Stimulated activated CD8-positive, alpha-beta memory T cell treated with anti-CD3 and anti-CD28 coated beads, Interleukin-4, amount 100 ng/mL, for 24 hours (primary cell): ENCODE results near the gene NUP188.
A peak's percentile ranks its signal among the peaks of the same experiment; 100 is the strongest.

ENCODE experiments used
- DNase-seq: peaks from one replicate; pipeline ENCODE4 v3.0.0-alpha.2; 2020; ENCODE audit warnings: low read depth

NUP188 gene

GRCh38 chr9:128947527-128948301 is at the start of gene NUP188, which contains the start of gene DOLK:
NUP188 (plus strand) TSS chr9:128947699; CDS start chr9:128947720, 21 bp downstream.
DOLK (minus strand) TSS chr9:128947603; CDS start chr9:128947303, 300 bp downstream.
- DNase-seq: peak; percentile 98

- DNase-seq: no peak
Measured at GRCh38 chr9:128898382-128898781, 49.1 kb upstream of the NUP188 start.

- no peak for DNase-seq
Measured at GRCh38 chr9:128898845-128899565, 48.5 kb upstream of the NUP188 start.

DNA sequence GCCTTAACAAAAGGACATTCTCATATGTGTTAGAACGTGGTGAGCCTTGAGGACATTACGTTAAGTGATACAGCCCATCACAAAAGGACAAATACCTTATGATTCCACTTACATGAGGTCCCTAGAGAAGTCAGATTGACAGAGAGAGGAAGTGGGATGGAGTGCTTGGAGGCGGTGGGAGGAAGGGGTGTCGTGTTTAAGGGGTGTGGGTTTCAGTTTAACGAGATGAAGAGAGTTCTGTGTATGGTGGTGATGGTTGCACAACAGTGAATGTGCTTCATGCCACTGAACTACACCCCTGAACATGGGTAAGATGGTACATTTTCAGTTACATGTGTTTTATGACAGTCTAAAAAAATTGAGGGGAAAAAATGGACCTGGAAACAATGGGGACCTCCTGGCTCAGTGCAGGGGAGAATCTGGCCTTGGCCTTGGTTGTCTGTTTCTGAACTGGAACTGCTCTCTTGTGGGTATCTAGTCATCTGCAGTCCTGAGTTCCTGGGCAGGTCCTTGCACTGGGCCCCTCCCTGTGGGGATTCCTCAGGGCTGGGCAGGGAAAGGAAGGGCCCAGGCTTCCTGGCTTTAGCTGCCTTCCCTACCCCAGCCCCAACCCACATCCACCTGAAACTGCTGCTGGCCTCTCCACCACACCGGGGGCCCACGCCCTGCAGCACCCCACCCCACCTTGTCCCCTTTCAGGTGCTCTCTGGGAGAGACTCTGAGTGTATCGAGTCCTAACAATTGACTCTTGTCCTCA is 47.8 kb upstream of the NUP188 start:
- no peak for DNase-seq

DNA sequence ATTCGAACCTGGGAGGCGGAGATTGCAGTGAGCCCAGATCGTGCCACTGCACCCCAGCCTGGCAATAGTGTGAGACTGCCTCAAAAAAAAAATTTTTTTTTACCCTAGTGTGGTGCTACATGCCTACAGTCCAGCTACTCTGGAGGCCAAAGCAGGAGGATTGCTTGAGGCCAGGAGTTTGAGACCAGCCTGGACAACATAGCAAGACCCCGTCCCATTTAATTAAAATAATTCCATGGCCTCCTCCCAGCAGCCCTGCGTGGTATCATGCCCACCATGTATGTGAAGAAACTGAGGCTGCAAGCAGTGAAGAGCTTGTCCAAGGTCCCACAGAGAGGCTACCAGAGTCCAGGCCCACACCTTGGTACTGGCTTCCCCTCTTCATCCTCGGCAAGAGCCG is 46.1 kb upstream of the NUP188 start:
- DNase-seq: no peak

- DNase-seq: no peak
Measured at GRCh38 chr9:128901822-128902221, 45.7 kb upstream of the NUP188 start.

DNA sequence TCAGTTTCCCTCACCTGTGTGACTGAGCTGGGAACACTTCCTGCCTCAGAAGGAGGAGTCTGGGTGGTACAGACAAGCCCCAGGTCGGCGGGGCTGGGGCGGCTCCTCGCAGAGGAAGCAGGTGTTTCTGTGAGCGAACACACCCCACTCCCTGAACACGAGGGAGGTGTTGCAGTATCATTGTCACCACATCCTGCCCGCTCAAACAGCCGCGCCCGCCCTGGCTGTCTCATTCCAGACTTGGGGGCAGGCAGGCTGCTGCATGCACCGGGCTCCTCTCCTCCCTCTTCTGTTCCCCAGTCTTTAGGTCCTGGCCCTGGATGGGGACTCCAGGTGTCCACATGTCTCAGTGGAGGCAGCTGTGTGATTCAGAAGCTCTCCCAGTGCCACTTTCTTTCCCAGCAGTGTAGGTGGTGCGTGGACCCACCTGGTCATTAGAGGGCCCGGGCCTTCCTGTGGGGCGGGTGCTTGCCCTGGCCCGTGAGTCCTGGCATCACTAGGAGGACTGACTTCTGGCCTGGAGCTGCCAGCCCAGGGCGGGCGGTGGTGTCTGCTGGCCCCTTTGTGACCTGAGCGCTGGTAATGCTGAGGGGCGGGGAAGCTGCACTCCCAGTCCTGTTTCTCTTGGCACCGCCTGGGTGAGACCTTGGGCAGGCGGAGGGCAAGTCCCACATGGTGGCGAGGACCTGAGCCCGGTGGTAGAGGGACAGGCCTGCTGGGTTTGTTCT is 45.0 kb upstream of the NUP188 start:
- peak; percentile 76 for DNase-seq

DNA sequence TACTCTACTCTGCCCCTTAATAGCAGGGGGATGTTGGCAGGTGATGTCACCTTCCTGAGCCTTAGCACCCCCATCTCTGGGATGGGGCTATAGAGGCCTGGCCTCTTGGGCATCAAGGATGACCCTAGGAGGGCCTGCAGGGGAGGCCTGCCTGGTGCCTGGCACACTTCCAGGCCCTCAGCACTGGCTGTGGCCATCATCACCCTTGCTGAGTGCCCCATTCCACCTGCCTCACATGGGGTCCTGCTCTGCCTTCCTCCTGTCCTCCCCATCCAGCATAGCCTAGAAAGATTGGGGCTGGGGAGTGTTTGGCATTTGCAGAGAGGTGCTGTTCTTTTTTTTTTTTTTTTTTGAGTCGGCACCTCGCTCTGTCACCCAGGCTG is 44.4 kb upstream of the NUP188 start:
- no peak for DNase-seq

- no peak for DNase-seq
Measured at GRCh38 chr9:128903871-128904620, 43.5 kb upstream of the NUP188 start.

- no peak for DNase-seq
Measured at GRCh38 chr9:128905964-128906363, 41.5 kb upstream of the NUP188 start.

- DNase-seq: no peak
Measured at GRCh38 chr9:128906741-128907140, 40.8 kb upstream of the NUP188 start.

DNA sequence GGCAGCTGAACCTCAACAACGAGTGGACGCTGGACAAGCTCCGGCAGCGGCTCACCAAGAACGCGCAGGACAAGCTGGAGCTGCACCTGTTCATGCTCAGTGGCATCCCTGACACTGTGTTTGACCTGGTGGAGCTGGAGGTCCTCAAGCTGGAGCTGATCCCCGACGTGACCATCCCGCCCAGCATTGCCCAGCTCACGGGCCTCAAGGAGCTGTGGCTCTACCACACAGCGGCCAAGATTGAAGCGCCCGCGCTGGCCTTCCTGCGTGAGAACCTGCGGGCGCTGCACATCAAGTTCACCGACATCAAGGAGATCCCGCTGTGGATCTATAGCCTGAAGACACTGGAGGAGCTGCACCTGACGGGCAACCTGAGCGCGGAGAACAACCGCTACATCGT is 39.1 kb upstream of the NUP188 start:
- DNase-seq: no peak

- DNase-seq: no peak
Measured at GRCh38 chr9:128909859-128910258, 37.6 kb upstream of the NUP188 start.

GRCh38 chr9:128910906-128911305 is 36.6 kb upstream of the NUP188 start:
- no peak for DNase-seq

DNA sequence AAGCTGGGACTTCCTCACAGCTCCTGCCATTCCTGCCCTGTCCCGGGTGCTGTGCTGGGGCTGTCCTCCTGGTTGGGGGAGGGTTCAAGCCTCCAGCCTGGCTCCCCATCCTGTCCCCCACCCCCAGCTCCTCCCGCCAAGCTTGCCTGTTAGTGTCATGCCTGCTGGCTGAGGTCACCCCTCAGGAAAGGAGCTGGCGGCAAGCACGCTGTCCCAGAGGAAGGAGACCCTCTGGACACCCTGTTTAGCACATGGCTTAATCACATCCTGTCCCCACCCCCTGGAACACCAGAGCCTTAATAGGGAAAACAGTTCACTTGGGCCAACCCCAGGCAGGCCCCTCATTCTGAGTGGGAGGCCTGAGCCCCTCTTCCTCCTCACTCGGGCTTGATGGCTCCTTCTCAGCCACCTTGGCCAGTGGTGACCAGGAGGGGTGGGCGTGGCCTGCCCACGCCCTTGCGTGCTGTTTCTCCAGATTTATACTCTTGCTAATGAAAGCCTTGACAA is 35.9 kb upstream of the NUP188 start:
- DNase-seq: no peak

- no peak for DNase-seq
Measured at GRCh38 chr9:128912270-128912853, 35.1 kb upstream of the NUP188 start.

- DNase-seq: no peak
Measured at GRCh38 chr9:128913048-128913900, 34.2 kb upstream of the NUP188 start.

DNA sequence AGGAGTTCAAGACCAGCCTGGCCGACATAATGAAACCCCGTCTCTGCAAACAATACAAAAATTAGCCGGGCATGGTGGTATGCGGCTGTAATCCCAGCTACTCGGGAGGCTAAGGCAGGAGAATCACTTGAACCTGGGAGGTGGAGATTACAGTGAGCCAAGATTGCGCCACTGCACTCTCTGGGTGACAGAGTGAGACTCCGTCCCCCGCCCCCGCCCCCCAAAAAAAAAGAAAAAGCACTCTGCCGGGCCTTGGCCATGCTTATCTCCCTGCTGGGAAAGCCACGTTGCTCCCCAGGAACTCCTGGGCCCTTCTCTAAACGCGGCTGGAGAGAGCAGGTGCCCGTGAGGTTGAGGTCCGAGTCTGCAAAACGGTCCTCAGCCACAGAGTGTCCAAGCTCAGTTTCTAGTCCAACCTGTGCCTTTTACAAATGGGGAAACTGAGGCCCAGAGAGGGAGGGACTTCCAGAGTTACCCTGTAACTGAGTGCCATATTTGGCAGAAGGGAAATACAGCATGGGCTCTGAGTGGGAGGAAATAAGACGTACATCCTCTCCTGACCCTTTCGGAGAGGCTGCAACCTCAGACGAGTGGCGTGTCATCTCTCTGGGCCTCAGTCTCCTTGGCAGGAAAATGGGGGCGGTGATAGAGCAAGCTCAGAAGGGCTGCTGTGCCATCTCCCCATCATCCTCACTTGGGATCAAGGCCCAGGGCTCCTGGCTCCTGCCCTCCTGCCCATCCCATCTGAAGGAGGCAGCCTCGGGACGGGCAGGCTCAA is 33.3 kb upstream of the NUP188 start:
- DNase-seq: no peak

GRCh38 chr9:128916204-128916603 is 31.3 kb upstream of the NUP188 start:
- no peak for DNase-seq
